ENCODE data around the gene A1BG.

The A1BG gene

DNA sequence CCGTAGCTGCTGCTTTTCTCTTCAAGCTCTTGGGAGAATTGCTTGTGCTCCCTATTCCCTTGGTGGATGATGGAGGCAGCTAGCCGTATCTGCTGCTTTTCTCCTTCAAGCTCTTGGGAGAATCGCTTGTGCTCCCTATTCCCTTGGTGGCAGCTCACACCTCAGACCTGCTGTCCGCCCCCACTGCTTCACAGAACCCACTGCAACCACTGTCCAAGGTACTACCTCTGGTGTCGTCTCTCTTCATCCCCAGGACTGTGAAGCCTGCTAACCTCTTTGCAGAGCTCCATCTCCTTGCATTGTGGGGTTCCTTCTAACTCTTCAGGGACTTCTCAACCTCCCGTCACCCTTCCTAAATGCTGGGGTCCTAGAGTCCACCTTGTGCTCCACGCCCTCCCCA lies 52.7 kb downstream of the A1BG start:
- DNase-seq (ENCODE audit: low spot score): no peak
- FAIRE-seq: no peak

DNA sequence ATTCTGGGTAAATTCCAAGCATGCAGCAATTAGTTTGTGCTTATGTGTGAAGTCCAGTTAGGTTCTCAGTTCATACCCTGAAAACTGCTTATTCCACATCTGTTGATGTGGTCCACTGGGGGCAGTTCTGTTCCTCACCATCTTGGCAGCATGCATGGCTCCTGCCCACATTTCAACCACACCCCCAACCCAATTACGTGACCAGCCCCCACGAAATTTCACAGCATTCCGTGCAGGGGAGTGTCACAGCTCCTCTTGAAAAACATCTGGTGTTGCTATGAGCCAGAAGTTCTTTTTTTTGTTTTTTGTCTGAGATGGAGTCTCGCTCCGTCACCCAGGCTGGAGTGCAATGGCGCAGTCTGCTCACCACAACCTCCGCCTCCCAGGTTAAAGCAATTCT lies 57.2 kb downstream of the A1BG start:
- no peak for FAIRE-seq

More for the DNA sequence above, 57.2 kb downstream of the A1BG start:
- DNase-seq (ENCODE audit: low spot score): no peak
